Measurements from ENCODE around the gene FYN.
"Not testable (repeated sequence)": the region's sequence is repeated elsewhere in the genome, so short reads cannot be mapped to it uniquely, and the experiment has no call there.

Gene FYN

DNA sequence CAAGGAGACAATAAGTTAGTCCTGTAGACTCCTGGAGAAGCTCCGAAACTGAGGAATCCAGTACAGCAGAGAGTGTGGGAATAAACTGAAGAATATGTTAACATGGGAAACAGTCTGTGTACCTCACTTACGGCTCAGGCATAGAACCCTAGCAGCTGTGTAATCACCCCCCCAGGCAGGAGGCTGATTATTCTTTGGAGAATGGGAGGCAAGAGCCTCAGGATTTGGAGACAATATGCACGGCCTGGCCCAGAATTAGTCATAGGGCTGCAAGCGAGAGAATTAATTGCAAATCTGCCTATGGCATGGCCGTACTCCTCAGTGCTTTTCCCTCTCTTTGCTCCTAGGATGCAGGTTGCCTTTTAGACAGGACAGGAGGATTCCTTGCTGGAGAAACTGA is 27.5 kb upstream of the FYN start:
- Histone ChIP-seq H3K36me3 (ENCODE audit: control insufficient read depth, insufficient read depth, low read length) (no peaks in the 10 kb centered on the region), H3K9me3 (ENCODE audit: control insufficient read depth, insufficient read depth, low read depth, low read length) (no peaks in the 10 kb centered on the region), H3K4me3 (ENCODE audit: low read depth, low read length) (no peak overlapping the region)

GRCh38 chr6:111899531-111899930 is 26.3 kb upstream of the FYN start:
- H3K4me1 ChIP-seq (ENCODE audit: control insufficient read depth, insufficient read depth, low read length) = no peaks in the 10 kb centered on the region
- H3K36me3 ChIP-seq (ENCODE audit: control insufficient read depth, insufficient read depth, low read length) = no peaks in the 10 kb centered on the region
- H3K4me3 ChIP-seq (ENCODE audit: low read depth, low read length) = no peak overlapping the region
- no peaks in the 10 kb centered on the region for H3K9me3 ChIP-seq (ENCODE audit: control insufficient read depth, insufficient read depth, low read depth, low read length)
- H3K9ac ChIP-seq (ENCODE audit: low read length) = no peak overlapping the region
- H3K27ac ChIP-seq (ENCODE audit: low read depth, low read length) = no peak overlapping the region
- no peaks in the 10 kb centered on the region for H3K27me3 ChIP-seq (ENCODE audit: control insufficient read depth, insufficient read depth, low read length)

More for the DNA sequence above, 27.5 kb upstream of the FYN start:
- H3K9ac ChIP-seq (ENCODE audit: low read length) = no peak overlapping the region
- H3K27ac ChIP-seq (ENCODE audit: low read depth, low read length) = no peak overlapping the region
- no peaks in the 10 kb centered on the region for H3K27me3 ChIP-seq (ENCODE audit: control insufficient read depth, insufficient read depth, low read length)
- no peaks in the 10 kb centered on the region for H3K4me1 ChIP-seq (ENCODE audit: control insufficient read depth, insufficient read depth, low read length)

- H3K27ac ChIP-seq (ENCODE audit: low read depth, low read length) = no peak overlapping the region
- H3K4me1 ChIP-seq (ENCODE audit: control insufficient read depth, insufficient read depth, low read length) = no peaks in the 10 kb centered on the region
- H3K36me3 ChIP-seq (ENCODE audit: control insufficient read depth, insufficient read depth, low read length) = no peaks in the 10 kb centered on the region
- H3K27me3 ChIP-seq (ENCODE audit: control insufficient read depth, insufficient read depth, low read length) = no peaks in the 10 kb centered on the region
- H3K9ac ChIP-seq (ENCODE audit: low read length) = no peak overlapping the region
- no peak overlapping the region for H3K4me3 ChIP-seq (ENCODE audit: low read depth, low read length)
- no peaks in the 10 kb centered on the region for H3K9me3 ChIP-seq (ENCODE audit: control insufficient read depth, insufficient read depth, low read depth, low read length)
These were observed 25.2 kb upstream of the FYN start for GRCh38 chr6:111898452-111898851.

DNA sequence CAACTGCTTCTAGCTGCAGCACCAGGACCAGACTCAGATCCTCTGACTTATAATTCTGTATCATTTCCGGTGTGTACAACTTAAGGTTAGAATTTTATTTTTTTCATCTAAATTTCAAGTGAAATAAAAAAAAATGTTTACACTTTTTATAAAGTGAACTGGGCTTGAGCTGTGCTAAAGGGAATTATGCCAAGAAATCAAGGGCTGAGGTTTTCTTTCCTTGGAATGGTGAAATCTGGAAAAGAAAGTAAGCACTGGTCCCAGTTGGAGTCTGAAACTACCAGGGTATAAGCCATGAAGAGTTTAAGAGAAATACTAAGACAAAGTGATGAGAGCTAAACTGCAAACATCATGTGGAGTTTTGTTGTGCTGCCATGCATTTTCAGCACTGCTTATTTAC is 21.7 kb upstream of the FYN start:
- no peak overlapping the region for H3K9ac ChIP-seq (ENCODE audit: low read length)
- H3K4me3 ChIP-seq (ENCODE audit: low read depth, low read length) = no peak overlapping the region
- no peaks in the 10 kb centered on the region for H3K9me3 ChIP-seq (ENCODE audit: control insufficient read depth, insufficient read depth, low read depth, low read length)
- no peak overlapping the region for H3K27ac ChIP-seq (ENCODE audit: low read depth, low read length)
- no peaks in the 10 kb centered on the region for H3K36me3 ChIP-seq (ENCODE audit: control insufficient read depth, insufficient read depth, low read length)
- peaks cover 9% of the 10 kb centered on the region for H3K4me1 ChIP-seq (ENCODE audit: control insufficient read depth, insufficient read depth, low read length)
- no peaks in the 10 kb centered on the region for H3K27me3 ChIP-seq (ENCODE audit: control insufficient read depth, insufficient read depth, low read length)

GRCh38 chr6:111894272-111894671 is 21.0 kb upstream of the FYN start:
- no peaks in the 10 kb centered on the region for H3K36me3 ChIP-seq (ENCODE audit: control insufficient read depth, insufficient read depth, low read length)
- no peak overlapping the region for H3K27ac ChIP-seq (ENCODE audit: low read depth, low read length)
- no peaks in the 10 kb centered on the region for H3K27me3 ChIP-seq (ENCODE audit: control insufficient read depth, insufficient read depth, low read length)
- H3K9ac ChIP-seq (ENCODE audit: low read length) = no peak overlapping the region
- H3K4me3 ChIP-seq (ENCODE audit: low read depth, low read length) = no peak overlapping the region
- peaks cover 13% of the 10 kb centered on the region for H3K4me1 ChIP-seq (ENCODE audit: control insufficient read depth, insufficient read depth, low read length)
- H3K9me3 ChIP-seq (ENCODE audit: control insufficient read depth, insufficient read depth, low read depth, low read length) = no peaks in the 10 kb centered on the region

DNA sequence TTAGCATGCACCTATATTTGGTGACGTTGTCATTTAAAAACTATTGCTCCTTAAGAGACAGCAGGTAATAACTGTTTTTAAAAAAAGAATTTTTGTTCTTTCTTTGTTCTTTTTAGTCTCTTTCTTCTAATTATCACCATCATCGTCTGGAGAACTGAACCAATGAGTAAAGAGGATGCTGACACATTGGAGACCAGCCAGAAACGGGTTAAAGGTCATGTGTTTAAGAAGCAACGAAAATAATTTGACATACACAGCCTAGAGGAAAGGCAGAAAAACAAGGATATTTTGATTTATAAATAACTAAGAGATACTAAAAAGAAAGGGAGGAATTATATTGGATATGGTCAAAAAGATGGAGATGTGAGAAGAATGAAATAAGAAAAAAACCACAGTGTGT is 19.2 kb upstream of the FYN start:
- no peak overlapping the region for H3K4me3 ChIP-seq (ENCODE audit: low read depth, low read length)
- H3K9me3 ChIP-seq (ENCODE audit: control insufficient read depth, insufficient read depth, low read depth, low read length) = no peaks in the 10 kb centered on the region
- H3K27ac ChIP-seq (ENCODE audit: low read depth, low read length) = no peak overlapping the region
- H3K36me3 ChIP-seq (ENCODE audit: control insufficient read depth, insufficient read depth, low read length) = no peaks in the 10 kb centered on the region
- no peaks in the 10 kb centered on the region for H3K27me3 ChIP-seq (ENCODE audit: control insufficient read depth, insufficient read depth, low read length)
- H3K4me1 ChIP-seq (ENCODE audit: control insufficient read depth, insufficient read depth, low read length) = peaks cover 29% of the 10 kb centered on the region
- no peak overlapping the region for H3K9ac ChIP-seq (ENCODE audit: low read length)

DNA sequence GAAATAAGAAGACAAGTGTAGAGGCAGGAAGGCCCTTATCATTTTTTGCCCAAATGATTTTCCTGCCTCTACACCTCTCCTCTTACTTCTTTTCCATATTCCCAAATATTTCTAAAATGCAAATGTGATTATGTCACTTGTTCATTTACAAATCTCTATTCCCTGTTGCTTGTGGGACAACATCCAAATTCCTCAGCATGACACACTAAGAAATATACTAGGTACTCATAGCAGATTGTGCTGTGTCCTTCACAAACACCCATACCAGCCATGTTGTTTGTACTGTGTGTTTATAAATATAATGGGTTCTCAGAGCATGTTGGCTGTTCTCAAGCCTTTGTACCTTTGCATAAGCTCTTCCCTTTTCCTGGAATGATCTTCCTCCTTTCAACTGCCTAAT is 17.7 kb upstream of the FYN start:
- Histone ChIP-seq H3K9me3 (ENCODE audit: control insufficient read depth, insufficient read depth, low read depth, low read length) (0 out of 2 replicates have a peak, but pooled peaks cover 2% of the 10 kb centered on the region), H3K4me3 (ENCODE audit: low read depth, low read length) (no peak overlapping the region), H3K4me1 (ENCODE audit: control insufficient read depth, insufficient read depth, low read length) (peaks cover 29% of the 10 kb centered on the region), H3K27me3 (ENCODE audit: control insufficient read depth, insufficient read depth, low read length) (no peaks in the 10 kb centered on the region), H3K27ac (ENCODE audit: low read depth, low read length) (no peak overlapping the region), H3K36me3 (ENCODE audit: control insufficient read depth, insufficient read depth, low read length) (no peaks in the 10 kb centered on the region), H3K9ac (ENCODE audit: low read length) (no peak overlapping the region)

- 0 out of 2 replicates have a peak, but pooled peaks cover 2% of the 10 kb centered on the region for H3K9me3 ChIP-seq (ENCODE audit: control insufficient read depth, insufficient read depth, low read depth, low read length)
- H3K36me3 ChIP-seq (ENCODE audit: control insufficient read depth, insufficient read depth, low read length) = no peaks in the 10 kb centered on the region
- peak overlapping the region; percentile 53 for H3K4me3 ChIP-seq (ENCODE audit: low read depth, low read length)
- H3K9ac ChIP-seq (ENCODE audit: low read length) = peak overlapping the region; percentile 2
- H3K4me1 ChIP-seq (ENCODE audit: control insufficient read depth, insufficient read depth, low read length) = peaks cover 31% of the 10 kb centered on the region
- H3K27me3 ChIP-seq (ENCODE audit: control insufficient read depth, insufficient read depth, low read length) = no peaks in the 10 kb centered on the region
- H3K27ac ChIP-seq (ENCODE audit: low read depth, low read length) = peak overlapping the region; percentile 12; the same call in 1 of the 2 replicates
These were observed 15.9 kb upstream of the FYN start for GRCh38 chr6:111888928-111889695.

DNA sequence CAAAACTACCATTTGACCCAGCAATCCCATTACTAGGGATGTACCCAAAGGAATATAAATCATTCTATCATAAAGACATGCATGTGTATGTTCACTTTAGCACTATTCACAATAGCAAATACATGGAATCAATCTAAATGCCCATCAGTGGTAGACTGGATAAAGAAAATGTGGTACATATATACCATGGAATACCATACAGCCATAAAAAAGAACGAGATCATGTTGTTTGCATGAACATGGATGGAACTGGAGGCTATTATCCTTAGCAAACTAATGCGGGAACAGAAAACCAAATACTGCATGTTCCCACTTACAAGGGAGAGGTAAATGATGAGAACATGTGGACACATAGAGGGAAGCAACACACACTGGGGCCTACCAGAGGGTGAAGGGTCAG is 13.5 kb upstream of the FYN start:
- H3K4me1 ChIP-seq (ENCODE audit: control insufficient read depth, insufficient read depth, low read length) = peaks cover 36% of the 10 kb centered on the region
- not testable (repeated sequence) for H3K36me3 ChIP-seq (ENCODE audit: control insufficient read depth, insufficient read depth, low read length); H3K9ac ChIP-seq (ENCODE audit: low read length); H3K4me3 ChIP-seq (ENCODE audit: low read depth, low read length); H3K9me3 ChIP-seq (ENCODE audit: control insufficient read depth, insufficient read depth, low read depth, low read length); H3K27ac ChIP-seq (ENCODE audit: low read depth, low read length); H3K27me3 ChIP-seq (ENCODE audit: control insufficient read depth, insufficient read depth, low read length)

DNA sequence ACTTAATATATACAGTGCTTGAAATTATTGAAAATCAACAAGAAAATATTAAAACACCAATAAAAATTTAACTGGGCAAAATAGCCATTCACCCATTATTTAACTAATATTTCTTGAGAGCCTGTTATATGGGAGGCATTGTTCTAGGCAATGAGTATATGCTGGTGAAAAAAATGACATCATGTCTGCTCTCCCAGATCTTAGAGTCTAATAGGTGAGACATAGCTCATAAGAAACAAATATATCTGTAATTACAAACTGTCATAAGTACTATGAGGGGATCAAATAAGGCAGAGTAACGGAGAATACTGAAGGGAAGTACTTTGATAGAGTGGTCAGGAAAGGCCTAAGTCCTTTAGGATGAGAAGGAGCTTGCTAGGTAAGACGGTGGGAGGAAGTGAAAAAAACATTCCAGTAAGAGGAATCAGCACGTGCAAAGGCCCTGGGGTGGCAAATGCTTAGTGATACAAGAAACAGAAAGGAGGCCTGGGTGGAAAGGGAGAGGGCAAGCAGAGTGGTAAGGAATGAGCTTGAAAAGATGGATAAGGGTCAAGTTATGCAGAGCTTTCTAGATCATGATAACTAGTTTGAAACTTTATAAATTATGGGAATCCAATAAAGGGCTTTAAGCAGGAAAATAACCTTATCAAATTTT is 12.2 kb upstream of the FYN start:
- Histone ChIP-seq H3K9me3 (ENCODE audit: control insufficient read depth, insufficient read depth, low read depth, low read length) (0 out of 2 replicates have a peak, but pooled peaks cover 2% of the 10 kb centered on the region), H3K27ac (ENCODE audit: low read depth, low read length) (no peak overlapping the region), H3K9ac (ENCODE audit: low read length) (no peak overlapping the region), H3K4me1 (ENCODE audit: control insufficient read depth, insufficient read depth, low read length) (peaks cover 31% of the 10 kb centered on the region), H3K36me3 (ENCODE audit: control insufficient read depth, insufficient read depth, low read length) (no peaks in the 10 kb centered on the region), H3K4me3 (ENCODE audit: low read depth, low read length) (no peak overlapping the region), H3K27me3 (ENCODE audit: control insufficient read depth, insufficient read depth, low read length) (no peaks in the 10 kb centered on the region)

- Histone ChIP-seq H3K27me3 (ENCODE audit: control insufficient read depth, insufficient read depth, low read length) (no peaks in the 10 kb centered on the region), H3K9me3 (ENCODE audit: control insufficient read depth, insufficient read depth, low read depth, low read length) (0 out of 2 replicates have a peak, but pooled peaks cover 2% of the 10 kb centered on the region), H3K9ac (ENCODE audit: low read length) (no peak overlapping the region), H3K36me3 (ENCODE audit: control insufficient read depth, insufficient read depth, low read length) (no peaks in the 10 kb centered on the region), H3K4me3 (ENCODE audit: low read depth, low read length) (no peak overlapping the region), H3K4me1 (ENCODE audit: control insufficient read depth, insufficient read depth, low read length) (peaks cover 22% of the 10 kb centered on the region), H3K27ac (ENCODE audit: low read depth, low read length) (no peak overlapping the region)
These were observed 10.8 kb upstream of the FYN start for GRCh38 chr6:111884068-111884467.
